ENCODE measurements around the gene KIZ.
"Not testable (repeated sequence)": the region's sequence is repeated elsewhere in the genome, so short reads cannot be mapped to it uniquely, and the experiment has no call there.

KIZ gene

GRCh38 chr20:21167261-21167660 lies 41.4 kb downstream of the KIZ start:
- Histone ChIP-seq H3K27ac (ENCODE audit: poor library complexity, severe bottlenecking) (no peak overlapping the region), H3K36me3 (ENCODE audit: low read depth) (0 out of 2 replicates have a peak, but pooled peaks cover 3% of the 10 kb centered on the region)
- no peak for ATAC-seq (ENCODE audit: low read depth)

GRCh38 chr20:21168061-21168460 lies 42.2 kb downstream of the KIZ start:
- not testable (repeated sequence) for ATAC-seq (ENCODE audit: low read depth); H3K27ac ChIP-seq (ENCODE audit: poor library complexity, severe bottlenecking); H3K4me1 ChIP-seq (ENCODE audit: insufficient read depth, poor library complexity, severe bottlenecking)

More at GRCh38 chr20:21167261-21167660, 41.4 kb downstream of the KIZ start:
- no peak for TF ChIP-seq CTCF (IDR thresholded peaks at IDR 0.05; ENCODE audit: poor library complexity, severe bottlenecking)
- Histone ChIP-seq H3K4me1 (ENCODE audit: insufficient read depth, poor library complexity, severe bottlenecking) (peaks cover 10% of the 10 kb centered on the region), H3K4me3 (ENCODE audit: severe bottlenecking) (no peak overlapping the region), H3K27me3 (ENCODE audit: insufficient read depth, poor library complexity, severe bottlenecking) (no peaks in the 10 kb centered on the region), H3K9me3 (ENCODE audit: severe bottlenecking) (no peaks in the 10 kb centered on the region)
- no peak for DNase-seq (ENCODE audit: low spot score)

GRCh38 chr20:21172626-21173025 lies 46.7 kb downstream of the KIZ start:
- DNase-seq (ENCODE audit: low spot score) (no peak), ATAC-seq (ENCODE audit: low read depth) (no peak)
- H3K9me3 ChIP-seq (ENCODE audit: severe bottlenecking): peaks cover 3% of the 10 kb centered on the region
- H3K36me3 ChIP-seq (ENCODE audit: low read depth): no peaks in the 10 kb centered on the region
- no peaks in the 10 kb centered on the region for H3K4me1 ChIP-seq (ENCODE audit: insufficient read depth, poor library complexity, severe bottlenecking)
- H3K4me3 ChIP-seq (ENCODE audit: severe bottlenecking): no peak overlapping the region
- H3K27ac ChIP-seq (ENCODE audit: poor library complexity, severe bottlenecking): no peak overlapping the region
- H3K27me3 ChIP-seq (ENCODE audit: insufficient read depth, poor library complexity, severe bottlenecking): no peaks in the 10 kb centered on the region
- no peak for TF ChIP-seq CTCF (IDR thresholded peaks at IDR 0.05; ENCODE audit: poor library complexity, severe bottlenecking)

More at GRCh38 chr20:21168061-21168460, 42.2 kb downstream of the KIZ start:
- H3K27me3 ChIP-seq (ENCODE audit: insufficient read depth, poor library complexity, severe bottlenecking); H3K4me3 ChIP-seq (ENCODE audit: severe bottlenecking); H3K9me3 ChIP-seq (ENCODE audit: severe bottlenecking); H3K36me3 ChIP-seq (ENCODE audit: low read depth); DNase-seq (ENCODE audit: low spot score): not testable (repeated sequence)

- Histone ChIP-seq H3K27me3 (ENCODE audit: insufficient read depth, poor library complexity, severe bottlenecking) (no peaks in the 10 kb centered on the region), H3K27ac (ENCODE audit: poor library complexity, severe bottlenecking) (no peak overlapping the region), H3K36me3 (ENCODE audit: low read depth) (no peaks in the 10 kb centered on the region), H3K4me1 (ENCODE audit: insufficient read depth, poor library complexity, severe bottlenecking) (no peaks in the 10 kb centered on the region), H3K4me3 (ENCODE audit: severe bottlenecking) (no peak overlapping the region), H3K9me3 (ENCODE audit: severe bottlenecking) (peaks cover 11% of the 10 kb centered on the region)
- DNase-seq (ENCODE audit: low spot score) (no peak), ATAC-seq (ENCODE audit: low read depth) (no peak)
- TF ChIP-seq CTCF (IDR thresholded peaks at IDR 0.05; ENCODE audit: poor library complexity, severe bottlenecking): no peak
Observed at GRCh38 chr20:21173485-21173884, 47.6 kb downstream of the KIZ start.

GRCh38 chr20:21174516-21175239 lies 48.8 kb downstream of the KIZ start:
- no peak for TF ChIP-seq CTCF (IDR thresholded peaks at IDR 0.05; ENCODE audit: poor library complexity, severe bottlenecking)
- peaks cover 5% of the 10 kb centered on the region for H3K4me1 ChIP-seq (ENCODE audit: insufficient read depth, poor library complexity, severe bottlenecking)
- H3K4me3 ChIP-seq (ENCODE audit: severe bottlenecking): no peak overlapping the region
- H3K27ac ChIP-seq (ENCODE audit: poor library complexity, severe bottlenecking): no peak overlapping the region
- H3K36me3 ChIP-seq (ENCODE audit: low read depth): no peaks in the 10 kb centered on the region
- peaks cover 11% of the 10 kb centered on the region for H3K9me3 ChIP-seq (ENCODE audit: severe bottlenecking)
- no peaks in the 10 kb centered on the region for H3K27me3 ChIP-seq (ENCODE audit: insufficient read depth, poor library complexity, severe bottlenecking)
- DNase-seq (ENCODE audit: low spot score) (no peak), ATAC-seq (ENCODE audit: low read depth) (no peak)

All from RWPE2 (cell line).